GM12873 (cell line): ENCODE results near the gene BLID.

Source experiments
- CTCF ChIP-seq: IDR thresholded peaks from 2 replicates; pipeline ENCODE4 v1.5.1; 2012; ENCODE audit warnings: low read depth, mild to moderate bottlenecking, moderate library complexity, low read length, control low read depth; ENCODE audit not compliant: insufficient read depth; ENCODE audit errors: missing control alignments

The BLID gene

GRCh38 chr11:122139595-122139866 lies 23.5 kb upstream of the BLID start:
- no peak for TF ChIP-seq CTCF

- TF ChIP-seq CTCF = no peak
Measured at GRCh38 chr11:122138744-122139594, 23.0 kb upstream of the BLID start.

GRCh38 chr11:122137078-122137793 lies 21.2 kb upstream of the BLID start:
- TF ChIP-seq CTCF = no peak

- TF ChIP-seq CTCF = no peak
Measured at GRCh38 chr11:122131126-122131525, 15.1 kb upstream of the BLID start.

- TF ChIP-seq CTCF = no peak
Measured at GRCh38 chr11:122128146-122128545, 12.1 kb upstream of the BLID start.

- no peak for TF ChIP-seq CTCF
Measured at GRCh38 chr11:122127020-122127419, 11.0 kb upstream of the BLID start.

GRCh38 chr11:122126024-122126688 lies 10.1 kb upstream of the BLID start:
- no peak for TF ChIP-seq CTCF
